Activated CD4-positive, alpha-beta T cell treated with anti-CD3 and anti-CD28 coated beads, Interleukin-2, Interleukin-6, amounts not matched to agents 100 ng/mL and 50 ng/mL, durations not matched to agents 16 hours and 8 hours (primary cell): ENCODE results near the gene MMD.
"Not testable (repeated sequence)": the region's sequence is repeated elsewhere in the genome, so short reads cannot be mapped to it uniquely, and the experiment has no call there.

Experiments used
- DNase-seq: peaks from one replicate; pipeline ENCODE4 v3.0.0-alpha.2; 2020

The MMD gene

GRCh38 chr17:55442953-55443683, 21.5 kb upstream of the MMD start:
- no peak for DNase-seq

GRCh38 chr17:55442462-55442861, 20.8 kb upstream of the MMD start:
- no peak for DNase-seq

- no peak for DNase-seq
Observed at GRCh38 chr17:55441544-55441943, 19.9 kb upstream of the MMD start.

GRCh38 chr17:55440391-55440790, 18.8 kb upstream of the MMD start:
- DNase-seq, result no peak

GRCh38 chr17:55437159-55437605, 15.5 kb upstream of the MMD start:
- DNase-seq, result no peak

GRCh38 chr17:55436224-55437158, 14.9 kb upstream of the MMD start:
- DNase-seq, result no peak

GRCh38 chr17:55435408-55435807, 13.8 kb upstream of the MMD start:
- DNase-seq, result no peak

GRCh38 chr17:55434721-55435120, 13.1 kb upstream of the MMD start:
- peak; percentile 17 for DNase-seq

- DNase-seq, result no peak
Observed at GRCh38 chr17:55433629-55434422, 12.2 kb upstream of the MMD start.

- peak; percentile 36 for DNase-seq
Observed at GRCh38 chr17:55433029-55433628, 11.5 kb upstream of the MMD start.

- no peak for DNase-seq
Observed at GRCh38 chr17:55432358-55433028, 10.9 kb upstream of the MMD start.

GRCh38 chr17:55431914-55432313, 10.3 kb upstream of the MMD start:
- not testable (repeated sequence) for DNase-seq

- DNase-seq, result no peak
Observed at GRCh38 chr17:55430541-55431288, 9.1 kb upstream of the MMD start.

- no peak for DNase-seq
Observed at GRCh38 chr17:55427587-55427882, 5.9 kb upstream of the MMD start.

- DNase-seq, result no peak
Observed at GRCh38 chr17:55426851-55427586, 5.4 kb upstream of the MMD start.

GRCh38 chr17:55424893-55425540, 3.4 kb upstream of the MMD start:
- no peak for DNase-seq

- no peak for DNase-seq
Observed at GRCh38 chr17:55423535-55423934, 1.9 kb upstream of the MMD start.

GRCh38 chr17:55422828-55423164, 1.2 kb upstream of the MMD start:
- DNase-seq, result not testable (repeated sequence)

- peak; percentile 55 for DNase-seq
Observed at GRCh38 chr17:55420776-55421178, 858 bp downstream of the MMD start.

- peak; percentile 69 for DNase-seq
Observed at GRCh38 chr17:55420067-55420775, 1.4 kb downstream of the MMD start.
